Inflammatory macrophage treated with lipopolysaccharide for 1 hour (primary cell): ENCODE measurements around the gene OTX1.
"Not testable (repeated sequence)": the region's sequence is repeated elsewhere in the genome, so short reads cannot be mapped to it uniquely, and the experiment has no call there.

Experiments
- DNase-seq, 2 donors: peaks; one replicate each; pipeline ENCODE4 v3.0.0-alpha.2; 2020 to 2022

The OTX1 gene

DNA sequence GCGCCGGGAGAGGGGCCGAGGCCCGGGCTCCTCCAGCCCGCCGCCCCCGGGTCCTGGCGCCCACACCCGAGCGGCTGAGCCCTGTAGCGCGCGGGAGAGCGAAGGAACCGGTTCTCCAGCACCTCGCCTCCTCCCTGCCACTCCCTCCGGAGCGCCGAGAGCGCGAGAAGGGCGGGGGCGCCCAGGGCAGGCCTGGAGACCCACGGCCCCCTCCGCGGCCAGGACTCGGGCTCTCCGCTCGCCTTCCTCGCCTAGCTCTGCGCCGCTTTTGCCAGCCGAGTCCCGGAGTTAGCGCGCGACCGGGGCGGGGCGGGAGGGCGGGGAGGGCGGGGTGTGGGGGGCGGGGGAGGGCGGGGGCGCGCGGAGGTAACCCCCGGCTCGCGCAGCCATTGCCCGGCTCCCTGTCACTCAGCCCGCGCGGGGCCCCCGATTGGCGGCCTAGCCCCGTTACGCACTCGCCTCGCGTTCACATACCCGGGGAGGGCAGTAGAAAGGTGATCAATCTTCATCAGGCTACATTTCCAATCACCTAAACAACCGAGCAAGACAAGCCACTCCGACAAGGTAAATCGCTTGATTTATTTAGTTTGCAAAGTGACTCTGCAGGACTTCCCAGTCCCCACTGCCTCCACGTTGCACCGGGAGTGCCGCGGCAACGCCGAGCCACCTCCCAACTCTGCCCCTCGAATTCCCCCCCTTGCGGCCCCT, at the start of gene OTX1:
Gene OTX1, plus strand, starts transcription at position 497 of the 708 bp plus-strand sequence. CDS start 2,161 bp downstream, outside the sequence.
- no peak for DNase-seq

DNA sequence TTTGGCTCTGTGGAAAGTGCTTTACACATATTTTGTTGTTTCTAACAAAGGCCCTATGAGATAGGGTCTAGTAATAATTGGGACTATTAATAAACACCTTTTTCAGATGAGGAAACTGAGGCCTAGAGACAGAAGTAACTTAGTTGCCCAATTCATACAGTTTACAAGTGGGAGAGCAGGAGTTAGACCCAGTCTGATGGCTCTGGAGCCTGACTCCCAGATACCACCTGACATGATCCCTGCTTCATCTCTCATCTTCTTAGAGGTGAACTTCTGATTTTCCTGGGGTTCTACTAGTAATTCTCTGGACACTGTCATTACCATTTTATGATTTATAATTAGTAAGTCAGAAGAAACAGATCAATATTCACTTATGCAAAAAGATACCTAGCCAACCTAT, 49.1 kb upstream of the OTX1 start:
- no peak for DNase-seq

DNA sequence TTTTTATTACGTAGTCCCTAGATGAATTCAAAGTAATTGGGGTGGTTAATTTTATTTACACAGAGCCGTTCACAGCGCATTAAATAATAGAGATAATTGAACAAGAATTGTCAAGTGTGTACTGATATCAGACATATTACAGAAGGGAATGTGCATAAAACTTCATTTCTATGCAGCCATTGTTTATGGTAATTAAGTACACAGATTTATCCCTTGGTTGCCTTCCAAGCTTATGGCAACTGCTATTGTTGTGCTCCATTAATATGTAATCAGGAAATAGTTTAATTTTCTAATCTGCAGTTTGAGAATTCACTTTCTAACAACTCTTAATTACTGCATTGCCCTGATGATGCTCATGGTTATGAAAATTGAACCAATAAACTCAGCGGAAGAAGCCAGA, 47.3 kb upstream of the OTX1 start:
- DNase-seq, result no peak

DNA sequence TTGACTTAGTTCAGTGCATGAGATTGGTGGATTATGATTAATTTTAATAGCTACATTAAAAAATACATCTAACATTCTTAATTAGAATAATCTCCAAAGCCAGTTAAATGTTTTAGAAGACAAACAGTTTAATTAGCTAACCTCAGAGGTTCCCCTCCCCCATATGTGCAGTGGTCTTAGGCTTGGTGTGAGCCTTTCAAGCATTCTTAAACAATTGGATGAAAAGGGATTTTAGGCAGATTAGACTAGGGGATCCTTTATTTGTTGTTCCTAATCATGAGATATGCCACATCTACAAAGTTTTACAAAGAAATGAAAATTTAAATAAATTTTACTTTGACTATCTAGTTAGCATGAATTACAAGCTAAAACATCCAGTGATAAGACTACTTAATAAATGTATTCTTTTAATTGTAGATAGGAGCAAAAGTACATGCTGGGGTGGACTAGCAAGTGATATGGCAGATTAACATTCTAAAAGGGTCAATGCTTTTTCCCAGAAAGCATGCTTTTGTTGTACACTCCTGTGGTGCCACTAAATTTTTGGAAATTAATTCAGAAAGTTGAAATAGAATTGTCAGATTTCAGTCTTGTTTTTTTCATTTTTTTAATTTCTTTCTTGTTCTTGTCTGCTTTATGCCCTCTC, 42.7 kb upstream of the OTX1 start:
- DNase-seq, result no peak

DNA sequence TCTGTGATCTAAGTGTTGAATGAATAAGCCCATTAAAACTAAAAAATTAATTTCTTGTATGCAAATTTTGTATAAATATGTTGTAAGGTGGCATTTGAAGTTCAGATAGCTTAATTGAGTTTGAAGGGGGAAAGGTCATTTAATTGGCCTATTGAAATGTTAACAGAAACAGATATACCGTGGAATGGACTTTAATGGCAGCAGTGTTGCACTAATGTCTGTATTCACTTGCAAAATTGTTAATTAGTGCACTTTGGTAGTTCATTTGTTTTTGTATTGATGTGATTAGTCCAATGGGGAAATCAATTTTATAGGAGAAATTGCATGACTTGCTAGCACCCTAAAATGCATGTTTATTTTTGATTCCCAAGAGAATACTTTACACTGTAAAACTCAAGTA, 41.8 kb upstream of the OTX1 start:
- DNase-seq, result no peak

DNA sequence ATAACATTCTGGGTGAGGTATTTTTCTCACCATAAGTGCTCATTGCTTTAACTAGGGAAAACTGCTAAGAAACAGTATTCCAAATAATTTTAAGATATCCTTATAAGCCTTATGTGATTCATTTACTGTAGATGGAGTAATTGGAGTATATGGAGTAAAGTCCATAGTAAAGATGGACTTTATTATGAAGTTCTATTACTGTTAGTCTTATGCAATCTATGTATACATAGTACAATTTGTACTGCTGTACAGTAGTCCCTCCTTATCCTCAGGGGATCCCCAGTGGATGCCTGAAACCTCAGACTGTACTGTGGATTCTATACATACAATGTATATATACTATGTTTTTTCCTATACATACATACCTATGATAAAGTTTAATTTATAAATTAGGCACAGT, 41.1 kb upstream of the OTX1 start:
- DNase-seq, result no peak

DNA sequence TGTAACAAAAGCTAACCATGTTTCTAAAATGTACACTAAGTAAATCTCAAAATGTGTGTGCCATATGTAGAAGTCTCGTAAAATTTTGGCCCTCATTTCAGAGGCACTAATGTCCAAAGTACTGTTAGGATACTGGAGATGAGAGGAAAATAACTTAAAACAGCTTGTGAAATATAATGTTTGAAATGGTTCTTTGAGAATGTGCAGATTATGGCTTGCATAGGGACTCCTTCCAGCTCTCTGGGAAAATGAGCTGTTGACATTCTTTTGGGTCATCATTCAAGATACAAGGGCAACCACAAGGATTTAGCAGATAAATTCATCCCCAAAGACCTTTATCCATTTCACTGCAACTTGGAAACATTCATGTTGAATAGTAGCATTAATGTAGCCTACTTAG, 38.1 kb upstream of the OTX1 start:
- DNase-seq, result no peak

DNA sequence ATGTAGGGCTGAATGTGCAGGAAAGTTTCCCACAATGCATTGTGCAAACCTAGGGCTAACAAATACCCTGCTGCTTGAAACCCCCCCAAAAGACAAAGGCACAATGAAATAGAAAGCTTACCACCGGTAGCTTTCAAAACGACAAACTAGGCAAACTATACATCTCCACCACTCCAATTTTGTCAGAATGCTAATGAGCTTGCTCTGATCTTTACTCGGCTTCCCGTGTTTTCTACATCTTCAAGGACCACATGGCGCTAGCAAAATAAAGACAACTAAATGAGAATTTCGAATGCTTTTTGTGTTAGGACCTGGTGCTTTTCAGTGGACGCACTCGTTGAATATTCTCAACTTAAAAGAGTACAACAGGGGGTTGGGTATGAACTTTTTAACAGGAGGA, 37.2 kb upstream of the OTX1 start:
- DNase-seq, result no peak

DNA sequence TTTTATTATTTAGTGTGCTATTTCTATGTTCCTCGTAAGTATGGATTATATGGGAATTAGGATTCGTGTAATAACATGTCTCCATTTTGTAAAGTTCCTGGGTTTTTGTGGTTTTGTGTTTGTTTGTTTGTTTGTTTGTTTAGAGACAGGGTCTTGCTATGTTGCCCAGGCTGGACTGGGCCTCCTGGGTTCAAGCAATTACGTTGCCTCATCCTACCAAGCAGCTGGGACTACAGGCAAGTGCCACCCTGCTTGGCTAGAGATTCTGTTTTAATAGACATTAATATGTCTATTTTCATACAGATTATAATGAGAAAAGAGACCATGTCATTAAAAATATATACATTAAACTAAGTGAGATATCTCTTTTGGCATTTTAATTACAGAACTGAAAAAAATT, 35.2 kb upstream of the OTX1 start:
- no peak for DNase-seq

DNA sequence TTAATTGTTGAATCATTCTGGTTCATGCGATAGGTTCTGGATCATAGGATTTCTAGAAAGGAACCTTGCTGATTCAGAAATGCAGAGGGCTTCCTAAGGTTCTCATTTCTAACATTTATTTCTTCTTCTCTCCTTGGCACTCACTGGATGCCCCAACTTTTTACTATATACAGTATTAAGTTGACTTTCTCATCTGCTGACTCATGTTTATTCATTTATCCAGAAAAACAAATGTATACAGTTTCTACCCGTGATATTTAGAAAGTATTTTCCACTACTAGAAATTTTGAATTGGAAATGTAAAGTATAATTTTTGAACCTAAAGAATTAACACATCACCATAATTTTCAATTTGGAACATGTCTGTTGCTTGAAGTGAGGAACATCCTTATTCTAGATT, 32.2 kb upstream of the OTX1 start:
- DNase-seq, result no peak

DNA sequence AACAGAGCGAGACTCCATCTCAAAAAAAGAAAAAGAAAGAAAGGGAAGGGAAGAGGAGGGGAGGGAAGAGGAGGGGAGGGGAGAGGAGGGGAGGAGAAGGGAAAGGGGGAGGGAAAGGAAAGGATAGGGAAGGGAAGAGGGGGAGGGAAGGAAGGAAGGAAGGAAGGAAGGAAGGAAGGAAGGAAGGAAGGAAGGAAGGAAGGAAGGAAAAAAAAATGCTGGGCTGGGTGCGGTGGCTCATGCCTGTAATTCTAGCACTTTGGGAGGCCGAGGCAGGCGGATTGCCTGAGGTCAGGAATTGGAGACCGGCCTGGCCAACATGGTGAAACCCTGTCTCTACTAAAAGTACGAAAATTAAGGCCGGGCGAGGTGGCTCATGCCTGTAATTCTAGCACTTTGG, 30.9 kb upstream of the OTX1 start:
- not testable (repeated sequence) for DNase-seq

DNA sequence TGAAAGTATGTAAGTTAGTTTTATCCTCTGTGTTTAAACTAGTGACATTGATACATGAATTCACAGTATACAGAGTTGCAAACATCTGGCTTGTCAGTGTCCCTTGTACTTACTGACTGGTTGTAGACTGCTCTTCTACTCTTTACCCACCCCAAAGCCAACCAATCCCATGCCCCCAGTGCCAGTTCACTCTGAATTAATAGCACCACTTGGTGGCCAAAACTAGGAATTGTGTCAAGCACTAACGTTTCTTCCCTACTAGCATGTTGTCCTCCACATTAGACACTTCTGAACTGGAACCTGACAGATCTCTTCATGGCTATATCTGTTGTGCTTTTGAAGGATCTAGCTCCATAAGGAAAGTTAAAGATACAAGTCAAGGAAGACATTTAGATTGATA, 27.2 kb upstream of the OTX1 start:
- DNase-seq, result peak in 1 of 2 donors; percentile 20

DNA sequence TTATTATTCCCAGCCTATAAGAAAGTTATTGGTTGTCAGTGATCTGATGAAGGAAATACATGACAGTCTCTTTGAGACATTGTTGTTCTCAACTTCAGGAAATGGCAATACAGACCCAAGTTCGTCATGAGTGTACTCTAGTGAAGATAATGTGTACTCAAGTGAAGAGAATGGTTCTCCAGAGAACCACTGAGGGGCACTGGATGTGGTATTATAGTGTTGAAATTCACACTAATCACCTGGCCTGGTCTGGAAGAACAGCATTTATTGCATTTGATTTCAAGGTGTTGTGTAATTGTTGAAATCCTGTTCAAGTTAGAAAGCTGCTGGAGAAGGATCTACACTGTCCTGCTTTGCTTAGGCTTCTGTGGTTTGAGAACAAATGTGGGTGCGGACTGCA, 23.4 kb upstream of the OTX1 start:
- no peak for DNase-seq

DNA sequence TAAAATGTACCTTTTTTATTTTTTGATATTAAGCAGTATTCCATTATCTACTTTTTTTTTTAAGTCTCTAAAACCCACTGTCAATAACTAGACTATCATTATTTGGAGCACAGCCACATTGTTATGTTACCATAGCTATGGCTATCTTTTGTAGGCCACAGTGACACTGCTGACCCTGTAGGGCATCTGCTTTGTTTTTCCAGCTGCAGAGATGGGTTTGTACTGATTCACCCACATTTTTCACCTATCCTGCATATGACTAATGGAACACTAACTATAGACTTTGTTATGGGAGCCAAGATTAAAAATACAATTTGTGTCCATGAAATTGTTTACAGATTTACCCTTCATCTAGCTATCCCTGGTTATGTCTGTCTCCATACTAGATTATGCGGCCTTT, 21.6 kb upstream of the OTX1 start:
- DNase-seq, result no peak

DNA sequence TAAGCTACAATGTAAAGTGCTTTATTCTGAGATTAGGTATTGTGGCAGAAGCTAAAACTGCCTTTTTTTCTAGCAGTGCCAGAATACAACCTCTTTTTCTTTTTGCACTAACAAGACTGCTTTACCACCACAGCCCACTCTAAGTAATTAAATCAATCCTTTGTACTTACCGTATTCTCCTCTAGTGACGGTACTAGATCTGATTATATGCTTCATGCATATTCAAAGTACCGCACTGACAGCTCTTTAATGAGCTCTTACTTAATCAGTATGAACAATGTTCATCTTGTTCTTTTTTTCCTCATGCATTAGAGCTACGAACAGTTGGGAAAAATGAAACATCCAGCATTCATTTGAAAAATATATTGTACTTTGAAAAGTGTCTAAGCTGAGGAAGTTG, 16.1 kb upstream of the OTX1 start:
- no peak for DNase-seq

DNA sequence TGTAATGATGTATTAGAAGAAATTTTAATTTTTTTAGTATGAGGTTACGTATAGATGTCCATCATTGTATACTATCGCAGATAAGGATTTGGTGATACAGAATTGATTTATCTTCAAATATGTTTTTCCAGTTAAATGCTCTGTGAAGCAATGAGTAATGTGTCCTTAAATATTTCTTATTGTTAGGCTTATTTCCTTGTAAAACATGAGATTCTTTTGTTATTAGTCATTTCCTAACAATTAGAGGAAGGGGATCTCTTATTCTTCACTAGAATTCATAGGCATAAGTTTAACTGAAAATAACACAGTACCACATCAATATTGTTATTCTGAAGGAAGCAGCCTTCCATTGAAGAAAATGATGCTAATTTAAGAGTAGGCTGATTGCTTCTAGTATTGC, 15.5 kb upstream of the OTX1 start:
- no peak for DNase-seq

DNA sequence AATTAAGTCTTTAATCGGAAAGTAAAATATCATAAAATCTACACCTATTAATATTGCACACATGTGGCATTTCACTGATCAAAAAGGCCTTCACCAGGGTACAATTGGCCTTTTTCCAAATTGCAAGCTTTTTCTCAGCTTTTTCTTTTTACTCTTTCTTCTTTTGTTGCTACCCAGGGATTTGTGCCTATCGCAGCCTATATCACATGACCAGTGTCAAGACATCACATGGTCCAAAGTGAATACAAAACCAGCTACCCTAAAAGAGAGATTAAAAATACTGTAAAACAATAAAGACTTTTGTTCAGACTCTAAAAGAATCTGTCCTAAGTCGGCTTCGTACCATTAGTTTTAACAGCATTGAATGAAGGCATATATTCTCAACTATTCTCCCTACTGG, 15.0 kb upstream of the OTX1 start:
- no peak for DNase-seq

DNA sequence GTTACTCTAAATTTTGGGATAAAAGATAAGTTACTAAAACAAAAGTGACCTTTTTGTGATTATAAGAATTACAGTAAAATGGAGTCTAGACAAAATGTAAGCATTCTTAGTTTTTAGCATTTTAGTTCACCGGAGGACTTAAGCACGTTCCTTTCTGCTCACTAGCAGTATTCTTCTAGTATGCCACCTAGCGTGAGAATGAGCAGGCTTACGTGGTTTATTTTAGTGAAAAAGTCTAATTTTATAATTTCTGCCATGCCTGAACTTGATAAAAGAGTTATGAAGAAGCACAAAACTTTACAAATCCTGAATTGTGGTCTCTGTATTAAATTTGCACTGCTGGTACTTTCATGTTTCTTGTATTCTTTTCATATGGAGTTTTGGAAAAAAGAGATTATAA, 12.6 kb upstream of the OTX1 start:
- no peak for DNase-seq

DNA sequence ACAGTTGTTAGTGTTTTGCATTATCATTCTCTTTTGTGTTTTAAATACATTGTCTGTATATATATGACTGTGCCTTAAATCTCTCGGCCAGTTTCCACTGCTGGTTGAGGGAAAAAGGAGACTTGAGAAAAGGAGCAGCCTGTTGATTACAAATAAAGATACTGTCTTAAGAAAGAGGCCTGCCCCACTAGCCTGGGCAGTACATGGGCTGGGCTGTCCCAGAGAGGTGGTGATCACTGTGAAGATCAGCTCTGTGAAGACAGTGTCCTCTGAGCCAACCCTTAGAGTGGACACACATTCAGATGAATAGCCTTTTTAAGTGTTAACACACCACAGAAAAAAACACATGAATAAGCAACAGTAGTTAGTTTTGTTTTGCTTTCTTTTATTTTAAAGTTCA, 10.0 kb upstream of the OTX1 start:
- DNase-seq, result no peak

DNA sequence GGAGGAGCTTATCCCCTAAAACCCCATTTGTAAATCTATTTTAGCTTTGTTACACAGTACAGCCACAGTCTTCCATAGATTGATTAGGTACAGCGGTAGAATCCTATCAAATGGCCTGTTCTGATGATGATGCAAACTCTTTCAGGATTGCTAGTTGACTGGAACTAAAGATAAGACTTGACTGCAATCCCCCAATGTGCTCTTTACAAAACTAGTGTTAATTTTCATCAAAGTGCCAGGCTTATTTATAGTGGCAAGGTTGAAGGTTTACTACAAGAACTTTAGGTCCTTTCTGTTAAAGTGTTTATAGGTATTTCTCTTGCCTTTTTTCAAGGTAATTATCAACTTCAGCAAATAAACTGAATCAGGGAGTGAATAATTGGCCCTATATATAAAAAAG, 9.0 kb upstream of the OTX1 start:
- no peak for DNase-seq

DNA sequence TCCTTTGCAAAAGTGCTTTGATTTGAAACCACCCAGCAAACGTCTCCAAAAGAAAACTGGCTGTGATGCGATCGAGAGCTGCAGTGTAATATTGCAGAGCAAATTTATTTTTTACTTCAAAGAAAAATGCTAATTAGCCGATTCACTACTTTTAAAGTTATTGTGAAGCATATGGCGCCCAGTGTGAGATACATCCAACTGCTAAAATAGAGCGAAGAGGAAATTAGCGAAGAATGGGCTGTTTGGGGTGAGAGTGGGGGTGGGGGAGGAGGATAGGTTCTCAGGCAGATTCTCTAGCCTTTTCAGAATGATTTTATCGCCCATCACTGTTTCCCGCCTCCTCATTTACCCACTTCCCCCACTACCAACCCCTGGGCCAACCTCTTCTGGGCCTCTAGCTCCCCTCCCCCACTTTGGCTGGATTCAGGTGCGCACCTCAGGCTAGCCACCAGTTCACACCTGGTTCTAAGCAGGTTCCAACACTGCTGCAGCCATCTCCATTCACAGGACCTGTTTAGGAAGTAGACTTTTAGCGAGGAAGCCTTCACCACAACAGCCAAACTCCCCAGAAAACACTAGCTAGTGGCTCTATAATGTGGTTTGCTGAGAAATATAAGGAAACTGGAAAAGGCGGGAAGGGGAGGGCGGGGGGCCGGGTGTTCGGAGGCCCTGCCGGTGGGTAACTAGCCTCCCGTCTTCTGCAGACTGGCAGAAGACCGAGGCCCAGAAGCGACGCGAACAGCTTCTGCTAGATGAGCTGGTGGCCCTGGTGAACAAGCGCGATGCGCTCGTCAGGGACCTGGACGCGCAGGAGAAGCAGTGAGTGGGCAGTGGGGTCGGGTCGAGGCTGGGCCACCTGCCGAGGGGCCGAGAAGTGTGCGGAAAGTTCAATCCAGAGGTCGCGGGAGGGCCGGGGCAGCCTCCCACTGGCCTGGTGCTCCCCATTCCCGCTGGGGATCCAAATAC, 6.0 kb upstream of the OTX1 start:
- no peak for DNase-seq

DNA sequence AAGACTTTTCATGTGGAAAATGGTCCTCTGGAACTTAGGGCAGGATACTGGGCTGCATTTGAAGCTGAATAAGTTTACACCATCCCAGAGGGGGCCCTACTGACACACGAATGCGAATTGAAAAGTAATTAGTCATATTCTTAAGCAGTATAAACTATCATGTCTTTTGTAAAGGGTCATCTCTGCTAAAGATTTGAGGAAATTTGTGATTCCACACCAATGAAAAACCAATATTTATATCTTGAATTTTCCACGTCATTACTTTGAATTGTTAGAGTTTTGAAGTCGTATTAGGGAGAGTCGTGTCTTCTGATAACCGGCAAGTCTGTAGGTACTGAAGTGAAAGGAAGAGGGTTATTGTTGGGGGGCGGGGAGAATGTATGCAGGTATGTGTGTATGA, 4.1 kb upstream of the OTX1 start:
- DNase-seq, result no peak

DNA sequence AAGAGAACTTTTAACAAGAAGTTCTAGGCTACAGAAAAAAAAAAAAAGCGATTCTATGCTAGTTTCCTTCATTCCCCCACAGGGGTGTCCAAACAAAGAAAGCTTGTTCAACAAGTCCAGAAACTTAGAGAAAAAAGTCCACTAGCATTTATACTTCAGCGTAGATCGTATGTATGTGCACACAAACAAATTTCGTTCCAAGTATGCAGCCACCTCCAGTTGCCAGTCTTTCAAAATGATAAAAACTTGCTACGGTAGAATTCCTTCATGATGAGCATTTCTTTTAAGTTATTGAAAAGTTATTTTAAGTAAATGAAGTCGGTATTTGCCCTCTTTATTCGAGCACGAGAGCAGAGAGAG, 3.7 kb upstream of the OTX1 start:
- no peak for DNase-seq
